HG03432 (cell line): ENCODE results near the gene CENPP.
"Not testable (repeated sequence)": the region's sequence is repeated elsewhere in the genome, so short reads cannot be mapped to it uniquely, and the experiment has no call there.

ENCODE experiments used
- ATAC-seq: cut with Tn5 transposase; IDR thresholded peaks from one replicate; pipeline ENCODE4 v1.9.1; 2021; ENCODE audit warnings: mild to moderate bottlenecking, moderate library complexity; ENCODE audit not compliant: unreplicated experiment

CENPP gene

DNA sequence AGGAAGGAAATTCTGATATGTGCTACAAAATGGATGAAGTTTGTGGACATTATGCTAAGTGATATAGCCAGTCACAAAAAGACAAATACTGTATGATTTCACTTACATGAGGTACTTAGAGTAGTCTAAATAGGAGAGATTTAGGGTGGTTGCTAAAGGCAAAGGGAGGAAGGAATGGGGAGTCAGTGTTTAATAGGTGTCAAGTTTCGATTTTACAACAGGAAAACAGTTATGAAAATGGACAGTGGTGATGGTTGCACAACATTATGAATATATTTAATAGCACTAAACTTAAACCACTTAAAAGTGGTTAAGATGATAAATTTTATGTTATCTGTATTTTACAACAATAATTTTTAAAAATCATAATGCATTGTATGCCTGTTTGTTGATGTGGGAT, 250.4 kb downstream of the CENPP start:
- no peak for ATAC-seq

GRCh38 chr9:92589923-92590322, 264.2 kb downstream of the CENPP start:
- no peak for ATAC-seq

- ATAC-seq = no peak
Observed at GRCh38 chr9:92590377-92590776, 264.6 kb downstream of the CENPP start.

DNA sequence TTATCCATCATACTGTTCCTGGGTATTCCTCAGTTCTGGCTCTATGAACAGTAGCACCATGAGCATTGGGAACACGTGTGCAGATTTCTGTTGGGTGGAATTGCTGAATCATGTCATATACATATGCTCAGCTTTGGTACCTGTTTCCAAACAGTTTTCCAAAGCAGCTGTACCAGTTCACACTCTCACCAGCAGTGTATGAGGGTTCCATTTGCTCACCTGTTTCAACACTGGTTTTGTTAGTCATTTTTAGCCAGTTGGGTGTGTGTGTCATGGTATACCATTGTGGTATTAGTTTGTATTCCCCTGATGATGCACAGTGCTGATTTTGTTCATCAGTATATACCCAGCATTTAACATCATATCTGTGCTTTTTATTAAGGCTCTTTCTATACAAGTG, 266.8 kb downstream of the CENPP start:
- ATAC-seq = no peak

- no peak for ATAC-seq
Observed at GRCh38 chr9:92592946-92593861, 267.5 kb downstream of the CENPP start.

- not testable (repeated sequence) for ATAC-seq
Observed at GRCh38 chr9:92595075-92595474, 269.3 kb downstream of the CENPP start.

DNA sequence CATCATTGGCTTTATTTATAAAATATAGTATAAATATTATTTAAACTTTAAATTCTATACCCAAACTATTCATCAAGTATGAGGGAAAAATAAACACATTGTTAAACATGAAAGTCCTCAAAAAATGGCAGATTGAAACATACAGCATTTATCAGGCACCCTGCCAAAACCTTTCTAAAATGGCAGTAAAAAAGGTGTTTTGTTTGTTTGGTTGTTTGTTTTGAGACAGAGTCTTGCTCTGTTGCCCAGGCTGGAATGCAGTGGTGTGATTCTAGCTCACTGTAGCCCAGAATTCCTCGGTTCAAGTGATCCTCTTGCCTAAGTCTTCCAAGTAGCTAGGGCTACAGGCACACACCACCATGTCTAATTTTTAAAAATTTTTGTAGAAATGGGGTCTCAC, 270.2 kb downstream of the CENPP start:
- no peak for ATAC-seq

GRCh38 chr9:92598382-92598781, 272.6 kb downstream of the CENPP start:
- ATAC-seq = no peak

- ATAC-seq = no peak
Observed at GRCh38 chr9:92599938-92600461, 274.2 kb downstream of the CENPP start.

GRCh38 chr9:92600462-92601261, 274.9 kb downstream of the CENPP start:
- no peak for ATAC-seq

GRCh38 chr9:92601451-92601850, 275.7 kb downstream of the CENPP start:
- ATAC-seq = no peak

GRCh38 chr9:92602413-92602812, 276.7 kb downstream of the CENPP start:
- no peak for ATAC-seq

DNA sequence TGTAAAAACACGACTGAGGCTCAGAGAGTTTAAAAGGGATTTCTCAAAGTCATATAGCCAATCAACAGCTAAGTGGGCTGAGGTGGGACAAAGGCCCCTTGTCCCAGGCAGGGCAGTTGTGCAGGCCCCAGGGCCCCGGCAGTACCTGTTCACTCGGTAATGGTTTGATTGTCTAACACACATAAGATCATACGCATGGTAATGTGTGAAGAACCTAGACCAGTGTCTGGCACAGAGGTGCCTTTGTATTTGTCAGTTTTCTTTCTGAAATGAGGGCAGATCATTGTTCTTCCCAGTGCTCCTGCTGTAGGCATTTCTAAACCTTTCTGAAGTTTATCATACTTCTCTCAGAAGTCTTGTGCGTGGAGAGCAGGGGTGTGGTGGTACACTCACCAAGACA, 277.3 kb downstream of the CENPP start:
- ATAC-seq = no peak

DNA sequence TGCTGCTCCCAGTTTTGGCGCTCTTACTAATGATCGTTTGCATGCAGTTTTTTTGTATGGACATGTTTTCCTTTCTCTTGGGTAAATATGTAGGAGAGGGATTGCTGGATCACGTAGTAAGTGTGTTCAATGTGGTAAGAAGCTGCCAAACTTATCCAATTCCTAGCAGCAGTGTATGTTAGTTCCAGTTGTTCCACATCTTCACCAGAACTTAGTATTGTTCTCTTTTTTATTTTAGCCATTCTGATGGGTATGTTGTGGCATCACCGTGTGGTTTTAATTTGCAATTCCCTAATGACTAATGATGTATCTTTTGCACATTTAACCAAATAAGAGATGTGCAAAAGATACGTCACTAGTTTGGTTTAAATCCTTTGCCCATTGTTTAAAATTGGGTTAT, 278.2 kb downstream of the CENPP start:
- ATAC-seq = no peak

DNA sequence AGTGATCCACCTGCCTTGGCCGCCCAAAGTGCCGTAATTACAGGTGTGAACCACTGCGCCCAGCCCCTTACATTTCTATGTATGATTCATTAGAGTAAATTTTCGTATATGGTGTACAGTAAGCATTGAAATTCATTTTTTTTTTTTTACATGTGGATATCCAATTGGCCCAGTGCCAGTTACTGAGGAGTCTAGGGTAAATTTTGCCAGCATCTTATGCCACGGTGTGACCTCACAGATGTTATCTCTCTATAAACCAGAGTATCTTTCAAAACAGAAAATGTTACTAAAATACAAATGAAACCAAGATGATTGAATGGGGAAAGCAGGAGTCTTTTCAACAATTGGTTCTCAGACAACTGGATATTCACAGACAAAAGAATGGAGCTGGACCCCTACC, 279.5 kb downstream of the CENPP start:
- no peak for ATAC-seq

DNA sequence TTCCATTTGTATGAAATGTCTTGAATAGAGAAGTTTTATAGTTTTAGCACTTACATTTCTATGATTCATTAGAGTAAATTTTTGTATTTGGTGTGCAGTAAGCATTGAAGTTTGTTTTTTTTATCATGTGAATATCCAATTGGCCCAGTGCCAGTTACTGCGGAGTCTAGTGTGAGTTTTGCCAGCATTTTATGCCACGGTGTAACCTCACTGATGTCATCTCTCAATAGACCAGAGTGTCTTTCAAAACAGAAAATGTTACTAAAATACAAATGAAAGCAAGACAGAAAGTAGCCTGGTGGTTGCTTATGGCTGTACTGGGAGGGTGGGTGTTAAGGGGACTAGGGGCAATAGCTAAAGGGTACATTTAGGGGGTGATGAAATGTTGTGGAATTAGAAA, 281.3 kb downstream of the CENPP start:
- ATAC-seq = no peak

DNA sequence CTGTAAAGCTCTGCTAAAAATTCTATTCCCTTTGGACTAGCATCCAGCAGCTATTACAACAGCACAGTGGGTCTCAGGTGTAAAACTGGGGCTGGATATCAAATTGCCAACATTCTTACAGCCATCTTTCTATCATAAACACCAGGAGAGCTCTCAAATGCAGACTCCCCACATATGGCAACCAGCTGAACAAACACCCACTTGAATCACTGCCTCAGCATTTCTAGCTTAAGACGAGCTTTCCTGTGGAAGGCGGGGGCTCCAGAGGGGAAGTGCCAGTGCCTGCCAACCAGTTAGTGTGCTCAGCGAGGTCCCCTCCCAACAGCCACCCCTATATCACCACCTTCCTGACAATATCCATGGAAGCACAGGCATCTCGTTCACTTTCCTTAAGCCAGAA, 282.0 kb downstream of the CENPP start:
- no peak for ATAC-seq

- no peak for ATAC-seq
Observed at GRCh38 chr9:92608241-92608908, 282.6 kb downstream of the CENPP start.

- no peak for ATAC-seq
Observed at GRCh38 chr9:92608909-92609445, 283.2 kb downstream of the CENPP start.

- ATAC-seq = no peak
Observed at GRCh38 chr9:92610470-92611420, 285.0 kb downstream of the CENPP start.
